GM12878 (cell line): ENCODE measurements around the gene PHLPP1. TPM values are rescaled to one million over a fixed set of nuclear protein-coding genes. Genes with fewer than 3 reads are reported as not detected.

ENCODE experiments used
- ATAC-seq: fragments of 200-7000 bp; cut with Tn5 transposase; 3 replicates; pipeline ENCODE4 v1.9.1; 2020; ENCODE audit warnings: mild to moderate bottlenecking, moderate library complexity
- BruUV-seq: library from RNA; stranded (reverse); fragments of 400-500 nt; replicated peaks from 2 replicates; lab custom pipeline; 2021; lab: Mats Ljungman, UMichigan
- CTCF ChIA-PET: fragments of 300-600 bp; sonication (Branson Sonifier 250); formaldehyde crosslinking; extraction: SDS; loops from one replicate; lab custom pipeline; 2021; ENCODE audit warnings: inconsistent platforms; lab: Yijun Ruan, JAX
- POLR2A ChIA-PET: fragments of 350-600 bp; formaldehyde crosslinking; extraction: SDS; loops from one replicate; lab custom pipeline; 2021; ENCODE audit warnings: inconsistent platforms; lab: Charles Lee
- RAD21 ChIA-PET: fragments of 300-600 bp; sonication (Branson Sonifier 250); formaldehyde crosslinking; loops from one replicate; lab custom pipeline; 2023; ENCODE audit warnings: antibody characterized with exemption; ENCODE audit not compliant: unreplicated experiment; lab: Charles Lee
- SMC1A ChIA-PET: fragments of 300-600 bp; sonication (Branson Sonifier 250); formaldehyde crosslinking; loops from one replicate; lab custom pipeline; 2023; ENCODE audit not compliant: unreplicated experiment, uncharacterized antibody; lab: Charles Lee
- DNase-seq: peaks from one replicate; pipeline ENCODE4 v3.0.0-alpha.2; 2011; ENCODE audit warnings: low read depth, low spot score
- FAIRE-seq: peaks from 3 replicates; lab custom pipeline; 2011; peaks lifted over from hg19 to GRCh38; lab: Jason Lieb, UNC
- H2AFZ ChIP-seq: 2 replicates; pipeline ENCODE4 v1.6.0; 2011; ENCODE audit warnings: low read depth, low read length, control low read depth; ENCODE audit not compliant: control insufficient read depth
- H3K27ac ChIP-seq: 2 replicates; pipeline ENCODE4 v1.5.1; 2011; ENCODE audit warnings: control low read depth; ENCODE audit not compliant: control insufficient read depth, insufficient read depth
- H3K27me3 ChIP-seq, 2 experiments: replicated peaks in 1 of 2; 2 replicates each; pipeline versions ENCODE4 v1.6.0 to v1.6.1; 2011; ENCODE audit warnings: low read length in 1 of 2; ENCODE audit not compliant: control insufficient read depth in 2 of 2, insufficient read depth in 2 of 2
- H3K36me3 ChIP-seq, 2 experiments: 2 replicates each; pipeline ENCODE4 v1.5.1; 2011; ENCODE audit warnings: low read length in 1 of 2; ENCODE audit not compliant: control insufficient read depth in 2 of 2, insufficient read depth in 2 of 2
- H3K4me1 ChIP-seq: 2 replicates; pipeline ENCODE4 v1.6.1; 2011; ENCODE audit warnings: mild to moderate bottlenecking, low read length, moderate library complexity, mixed read lengths; ENCODE audit not compliant: control insufficient read depth, insufficient read depth
- H3K4me2 ChIP-seq: 2 replicates; pipeline ENCODE4 v1.6.0; 2011; ENCODE audit warnings: control low read depth; ENCODE audit not compliant: control insufficient read depth, insufficient read depth
- H3K4me3 ChIP-seq: fragments of 200-600 bp; sonication (generic); 2 replicates; pipeline ENCODE4 v1.5.1; 2016
- H3K79me2 ChIP-seq: 2 replicates; pipeline ENCODE4 v1.6.0; 2011; ENCODE audit warnings: low read length; ENCODE audit not compliant: control insufficient read depth, insufficient read depth
- H3K9ac ChIP-seq: 2 replicates; pipeline ENCODE4 v1.8.0; 2011; ENCODE audit warnings: low read length, control low read depth, mixed read lengths; ENCODE audit not compliant: control insufficient read depth, insufficient read depth
- H3K9me3 ChIP-seq: replicated peaks from 3 replicates; pipeline ENCODE4 v1.5.1; 2011; ENCODE audit warnings: mild to moderate bottlenecking, low read length; ENCODE audit not compliant: control insufficient read depth, insufficient read depth
- H4K20me1 ChIP-seq: 2 replicates; pipeline ENCODE4 v1.6.0; 2011; ENCODE audit not compliant: control insufficient read depth, insufficient read depth
- BCL11A ChIP-seq: IDR thresholded peaks from 2 replicates; pipeline ENCODE4 v1.6.1; 2011; ENCODE audit warnings: low read depth, low read length
- JUND ChIP-seq: IDR thresholded peaks from 2 replicates; pipeline ENCODE4 v1.6.1; 2012; ENCODE audit warnings: low read depth, mild to moderate bottlenecking, low read length, improper control_type of control experiment, moderate library complexity
- MTA2 ChIP-seq: fragments of 450-650 bp; IDR thresholded peaks from 2 replicates; pipeline ENCODE4 v1.6.1; 2016; ENCODE audit warnings: low read depth, mild to moderate bottlenecking, moderate library complexity
- NFYA ChIP-seq: IDR thresholded peaks from 2 replicates; pipeline ENCODE4 v1.6.1; 2011; ENCODE audit warnings: low read depth, mild to moderate bottlenecking, low read length, improper control_type of control experiment, borderline replicate concordance
- USF1 ChIP-seq: IDR thresholded peaks from 2 replicates; pipeline ENCODE4 v1.6.1; 2011; ENCODE audit warnings: borderline replicate concordance, low read depth, mild to moderate bottlenecking, moderate library complexity, mixed read lengths, low read length; ENCODE audit not compliant: insufficient read depth; ENCODE audit errors: extremely low read length
- WGBS: methylation state at CpG from one replicate; pipeline ENCODE4 v1.1.6; 2016; ENCODE audit warnings: low lambda C conversion rate; ENCODE audit not compliant: insufficient replicate concordance, insufficient coverage; ENCODE audit errors: missing lambda C conversion rate; 5-methylcytosine and 5-hydroxymethylcytosine counted together
- in situ Hi-C: fragments of 300-500 bp; cut with MboI; formaldehyde crosslinking; loops from 9 replicates; pipeline ENCODE4 v1.14.3; 2018; ENCODE audit warnings: mixed read lengths
- intact Hi-C: fragments of 100-400 bp; cut with micrococcal nuclease; formaldehyde crosslinking; loops from one replicate; pipeline ENCODE4 v1.14.2; 2022; ENCODE audit not compliant: unreplicated experiment
- polyA plus RNA-seq, 11 experiments: library from polyadenylated mRNA; depleted of rRNA in 4 of 11; unstranded in 6 of 11; stranded (reverse) in 5 of 11; fragments of >200 nt; fragmentation: Nextera tagmentation in 4 of 11; fragmentation: Illumina TruSeq in 1 of 11; extraction: Ambion mirVana in 4 of 11; extraction: Trizol in 1 of 11; gene quantifications; 1 replicate in 1 of 11; 2 replicates in 10 of 11; pipeline versions ENCODE4 v1.2.1 to v1.2.3, GENCODE V29; 2011 to 2016; ENCODE audit warnings: inconsistent platforms in 2 of 11, missing spikeins in 2 of 11, low read depth in 1 of 11
- total RNA-seq, 4 experiments: library from RNA; depleted of rRNA in 3 of 4; stranded (reverse); fragments of >200 nt in 3 of 4; fragmentation: Illumina TruSeq in 1 of 4; extraction: Trizol in 1 of 4; gene quantifications; 2 replicates each; pipeline versions ENCODE4 v1.2.1 to v1.2.3, GENCODE V29; 2013 to 2021
- TF ChIP-seq, protein P1 (sequence below): fragments of 450-650 bp; IDR thresholded peaks from 2 replicates; pipeline ENCODE4 v1.6.1; 2016; ENCODE audit warnings: mild to moderate bottlenecking
- TF ChIP-seq, protein P2 (sequence below): fragments of 450-650 bp; IDR thresholded peaks from 2 replicates; pipeline ENCODE4 v1.6.1; 2017; ENCODE audit warnings: mild to moderate bottlenecking

The PHLPP1 gene
- total and polyA plus RNA-seq, 10 of the 15 experiments (the other 5 are each of a cell fraction or from before 2014, with no cell fraction given): 0.42 to 7.0 (median 1.9) TPM

- no peak for FAIRE-seq
- H3K4me3 ChIP-seq: no peak overlapping the region; the same call in 1 of the 2 replicates
- DNase-seq: no peak
- ATAC-seq: no peak
- H3K9me3 ChIP-seq: no peaks in the 10 kb centered on the region
- H3K4me1 ChIP-seq: peaks cover 12% of the 10 kb centered on the region
- H3K27ac ChIP-seq: no peak overlapping the region
- H3K9ac ChIP-seq: no peak overlapping the region
- ChIA-PET CTCF (no interaction called here), SMC1A (interaction anchor here (0.7 to 2.2 kb wide), 3 partner anchors 10 to 1756 kb away, joined by 4 to 8 read pairs (median 4); no protein-coding TSS in a partner anchor), POLR2A (interaction anchor here (0.6 to 0.7 kb wide), 3 partner anchors 11 to 374 kb away, joined by 3 read pairs; no protein-coding TSS in a partner anchor)
- no peaks in the 10 kb centered on the region for H3K36me3 ChIP-seq
- in situ Hi-C loops (no loop called here), intact Hi-C loops (no loop called here)
- H4K20me1 ChIP-seq: no peaks in the 10 kb centered on the region
- H3K27me3 ChIP-seq: no peaks in the 10 kb centered on the region
- H3K4me2 ChIP-seq: 0 out of 2 replicates have a peak overlapping the region, but pooled peaks have one; percentile 12
- H3K79me2 ChIP-seq: no peaks in the 10 kb centered on the region
- WGBS: 100% methylated on average over 1 of the region's 1 CpG
- BruUV-seq: no TSS peak
- TF ChIP-seq NFYA (no peak), JUND (no peak), BCL11A (no peak), USF1 (no peak), MTA2 (no peak)
- TF ChIP-seq, protein P1, sequence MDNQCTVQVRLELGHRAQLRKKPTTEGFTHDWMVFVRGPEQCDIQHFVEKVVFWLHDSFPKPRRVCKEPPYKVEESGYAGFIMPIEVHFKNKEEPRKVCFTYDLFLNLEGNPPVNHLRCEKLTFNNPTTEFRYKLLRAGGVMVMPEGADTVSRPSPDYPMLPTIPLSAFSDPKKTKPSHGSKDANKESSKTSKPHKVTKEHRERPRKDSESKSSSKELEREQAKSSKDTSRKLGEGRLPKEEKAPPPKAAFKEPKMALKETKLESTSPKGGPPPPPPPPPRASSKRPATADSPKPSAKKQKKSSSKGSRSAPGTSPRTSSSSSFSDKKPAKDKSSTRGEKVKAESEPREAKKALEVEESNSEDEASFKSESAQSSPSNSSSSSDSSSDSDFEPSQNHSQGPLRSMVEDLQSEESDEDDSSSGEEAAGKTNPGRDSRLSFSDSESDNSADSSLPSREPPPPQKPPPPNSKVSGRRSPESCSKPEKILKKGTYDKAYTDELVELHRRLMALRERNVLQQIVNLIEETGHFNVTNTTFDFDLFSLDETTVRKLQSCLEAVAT: no peak
- TF ChIP-seq, protein P2, sequence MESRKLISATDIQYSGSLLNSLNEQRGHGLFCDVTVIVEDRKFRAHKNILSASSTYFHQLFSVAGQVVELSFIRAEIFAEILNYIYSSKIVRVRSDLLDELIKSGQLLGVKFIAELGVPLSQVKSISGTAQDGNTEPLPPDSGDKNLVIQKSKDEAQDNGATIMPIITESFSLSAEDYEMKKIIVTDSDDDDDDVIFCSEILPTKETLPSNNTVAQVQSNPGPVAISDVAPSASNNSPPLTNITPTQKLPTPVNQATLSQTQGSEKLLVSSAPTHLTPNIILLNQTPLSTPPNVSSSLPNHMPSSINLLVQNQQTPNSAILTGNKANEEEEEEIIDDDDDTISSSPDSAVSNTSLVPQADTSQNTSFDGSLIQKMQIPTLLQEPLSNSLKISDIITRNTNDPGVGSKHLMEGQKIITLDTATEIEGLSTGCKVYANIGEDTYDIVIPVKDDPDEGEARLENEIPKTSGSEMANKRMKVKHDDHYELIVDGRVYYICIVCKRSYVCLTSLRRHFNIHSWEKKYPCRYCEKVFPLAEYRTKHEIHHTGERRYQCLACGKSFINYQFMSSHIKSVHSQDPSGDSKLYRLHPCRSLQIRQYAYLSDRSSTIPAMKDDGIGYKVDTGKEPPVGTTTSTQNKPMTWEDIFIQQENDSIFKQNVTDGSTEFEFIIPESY: no peak
- TF ChIP-seq, all 136 proteins: peak for 0
- RAD21 ChIA-PET: interaction anchor here (0.6 kb wide), 2 partner anchors 79 to 723 kb away, joined by 3 to 5 read pairs; no protein-coding TSS in a partner anchor
- no peak overlapping the region for H2AFZ ChIP-seq
Observed at GRCh38 chr18:62880034-62880433, 164.7 kb downstream of the PHLPP1 start.
